ENCODE data around the gene ADGRG3. TPM values are rescaled to one million over a fixed set of nuclear protein-coding genes. Genes with fewer than 3 reads are reported as not detected.
A peak's percentile ranks its signal among the peaks of the same experiment; 100 is the strongest.

The ADGRG3 gene
- total RNA-seq, 1 experiment from 2014 or later, result not detected

DNA sequence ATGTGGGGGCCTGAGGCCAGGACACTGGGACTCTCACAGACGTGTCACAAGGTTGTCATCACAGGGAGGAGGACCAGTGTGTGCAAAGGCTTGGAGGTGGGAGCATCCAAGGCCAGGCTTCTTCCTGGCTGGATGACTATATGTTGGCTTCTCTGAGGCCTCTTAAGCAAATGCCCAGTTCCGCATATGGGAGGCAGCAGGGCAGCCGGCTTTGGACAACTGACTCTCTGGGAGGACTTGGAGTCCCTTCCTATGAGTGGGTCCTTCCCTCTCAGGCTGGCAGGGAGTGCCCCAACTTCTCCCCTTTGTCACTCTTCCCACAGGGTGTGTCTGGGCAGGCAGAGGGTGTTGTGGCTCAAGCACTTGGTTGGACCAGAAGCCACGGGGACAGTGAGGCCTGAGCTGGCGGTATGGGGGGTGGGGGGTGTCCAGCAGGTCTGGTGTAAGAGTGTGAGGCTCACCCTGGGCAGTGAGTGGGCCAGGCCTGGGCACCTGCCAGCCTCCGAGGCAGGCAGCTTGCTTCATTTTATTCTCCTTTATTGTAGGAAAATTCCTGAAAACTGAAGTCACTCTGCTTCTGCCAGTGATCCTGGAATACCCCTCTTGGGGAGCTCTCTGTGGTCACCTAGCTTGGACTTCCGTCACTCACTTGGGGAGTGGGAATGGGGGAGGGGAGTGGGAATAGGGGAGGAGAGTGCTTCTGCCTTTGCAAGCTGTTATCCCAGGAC lies 24.8 kb upstream of the ADGRG3 start:
- DNase-seq (ENCODE audit: low read depth, low spot score), result no peak
- in situ Hi-C loops (cut with HindIII; ENCODE audit: low pct_unique_long_range_greater_than_20kb, low sequenced_read_pairs), result no loop called here

DNA sequence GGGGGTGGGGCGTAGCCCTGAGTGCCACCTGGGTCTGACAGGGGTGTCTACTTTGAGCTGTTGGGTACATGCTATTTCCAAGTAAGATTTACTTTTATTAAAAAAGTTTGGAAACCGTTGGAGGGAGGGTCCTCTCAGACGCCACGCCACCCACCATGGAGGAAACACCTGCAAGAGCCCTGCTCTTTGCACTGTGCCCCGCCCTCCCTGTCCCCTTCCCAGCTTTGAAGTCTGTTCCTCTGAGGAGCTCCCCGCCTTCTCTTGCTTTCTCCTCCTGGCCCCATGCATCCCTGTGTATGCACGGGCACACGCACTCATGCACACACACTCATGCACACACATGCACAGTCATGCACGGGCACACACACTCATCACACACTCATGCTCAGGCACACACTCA lies 24.2 kb upstream of the ADGRG3 start:
- DNase-seq (ENCODE audit: low read depth, low spot score), result no peak
- in situ Hi-C loops (cut with HindIII; ENCODE audit: low pct_unique_long_range_greater_than_20kb, low sequenced_read_pairs), result no loop called here

DNA sequence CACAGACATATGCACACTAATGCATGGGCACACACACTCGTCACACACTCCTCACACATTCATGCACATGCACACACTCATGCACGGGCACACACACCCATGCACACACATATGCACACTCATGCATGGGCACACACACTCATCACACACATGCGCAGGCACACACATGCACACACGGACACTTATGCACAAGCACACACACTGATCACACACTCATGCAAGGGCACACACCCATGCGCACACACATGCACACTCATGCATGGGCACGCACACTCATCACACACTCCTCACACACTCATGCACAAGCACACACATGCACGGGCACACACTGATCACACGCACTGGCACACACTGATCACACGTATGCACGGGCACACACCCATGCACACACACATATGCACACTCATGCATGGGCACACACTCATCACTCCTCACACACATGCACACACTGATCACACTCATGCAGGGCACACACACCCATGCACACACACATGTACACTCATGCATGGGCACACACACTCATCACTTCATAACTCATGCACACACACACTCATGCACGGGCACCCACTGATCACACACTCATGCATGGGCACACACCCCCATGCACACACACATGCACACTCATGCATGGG lies 23.6 kb upstream of the ADGRG3 start:
- no peak for DNase-seq (ENCODE audit: low read depth, low spot score)
- in situ Hi-C loops (cut with HindIII; ENCODE audit: low pct_unique_long_range_greater_than_20kb, low sequenced_read_pairs), result no loop called here

DNA sequence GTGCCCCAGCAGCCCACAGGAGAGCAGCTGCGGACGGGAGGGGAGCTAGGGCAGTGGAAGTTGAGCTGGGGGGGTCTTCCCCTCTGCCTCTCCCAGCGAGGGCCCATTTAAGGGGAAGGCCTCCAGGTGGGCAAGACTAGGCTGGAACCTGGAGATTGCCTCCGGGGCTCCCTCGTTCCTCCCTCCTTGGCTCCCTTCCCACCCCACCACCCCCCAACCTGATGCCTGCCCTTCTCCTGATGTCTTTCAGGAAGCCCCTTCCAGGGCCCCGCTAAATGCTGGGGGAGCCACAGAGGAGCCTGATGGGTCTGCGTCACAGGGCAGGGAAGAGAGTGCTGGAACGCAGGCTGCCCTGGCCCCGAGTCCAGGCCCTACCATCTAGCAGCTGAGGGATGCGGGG lies 22.9 kb upstream of the ADGRG3 start:
- no peak for DNase-seq (ENCODE audit: low read depth, low spot score)
- in situ Hi-C loops (cut with HindIII; ENCODE audit: low pct_unique_long_range_greater_than_20kb, low sequenced_read_pairs), result no loop called here

DNA sequence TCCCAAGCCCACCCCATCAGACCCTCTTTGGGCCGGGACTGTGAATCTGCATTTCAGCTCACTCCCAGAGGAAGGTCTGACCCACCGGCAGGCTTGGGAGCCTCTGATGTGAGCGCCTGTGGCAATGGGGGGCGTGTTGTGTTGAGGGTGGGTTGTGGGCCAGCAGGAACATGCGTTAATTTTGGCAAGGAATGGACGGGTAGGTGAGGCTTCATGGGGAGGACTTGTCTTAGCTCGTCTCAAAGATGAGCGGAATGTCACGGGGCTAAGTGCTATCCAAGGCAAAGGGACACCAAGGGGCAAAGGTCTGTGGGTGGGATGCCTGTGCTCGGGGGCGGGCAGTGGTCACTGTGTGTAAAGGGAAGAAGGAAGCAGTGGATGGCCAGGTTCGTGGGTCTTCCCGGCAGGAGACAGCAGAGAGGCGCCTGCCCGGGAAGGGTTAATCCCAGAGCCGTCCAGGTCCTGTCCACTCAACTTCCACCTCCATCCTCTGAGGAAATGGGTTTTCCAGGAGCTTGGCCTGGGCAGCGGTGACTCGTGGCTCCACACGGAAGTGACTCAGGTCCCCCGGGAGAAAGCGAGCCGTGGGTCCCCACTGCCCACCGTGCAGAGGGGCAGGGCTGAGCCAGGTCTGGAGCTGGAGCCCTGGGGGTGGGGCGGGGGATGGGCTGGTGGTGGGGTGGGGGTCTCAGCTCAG lies 22.3 kb upstream of the ADGRG3 start:
- in situ Hi-C loops (cut with HindIII; ENCODE audit: low pct_unique_long_range_greater_than_20kb, low sequenced_read_pairs), result no loop called here
- DNase-seq (ENCODE audit: low read depth, low spot score), result no peak

DNA sequence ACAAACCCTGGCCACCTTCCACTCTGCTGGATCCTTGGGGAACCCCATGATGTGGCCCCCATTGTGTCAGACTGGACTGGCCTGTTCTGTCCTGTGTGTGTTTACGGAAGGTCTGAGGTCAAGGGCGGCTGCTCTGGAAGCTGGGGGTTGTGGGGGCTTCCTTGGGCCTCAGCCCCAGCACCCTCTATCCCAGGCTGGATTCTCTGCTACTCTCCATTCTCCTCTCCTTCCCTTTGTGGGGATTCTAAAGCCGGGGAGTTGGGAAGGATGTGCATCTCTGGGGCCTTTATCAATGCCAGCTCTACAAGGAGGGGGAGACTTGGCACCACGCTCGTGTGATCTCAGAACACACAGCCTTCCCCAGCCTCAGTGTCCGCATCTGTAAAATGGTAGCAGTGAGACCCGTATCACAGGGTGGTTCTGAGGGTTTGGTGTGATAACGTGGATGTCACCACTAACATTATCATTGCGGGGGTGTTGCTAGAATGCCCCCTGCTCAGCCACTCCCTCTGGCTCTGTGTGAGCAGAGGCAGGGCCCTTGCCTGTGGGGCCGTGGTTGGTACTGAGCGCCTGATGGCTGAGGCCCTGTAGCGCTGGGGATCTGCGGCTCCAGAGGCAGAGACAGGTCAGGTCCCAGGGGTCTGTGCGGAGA lies 21.6 kb upstream of the ADGRG3 start:
- in situ Hi-C loops (cut with HindIII; ENCODE audit: low pct_unique_long_range_greater_than_20kb, low sequenced_read_pairs), result no loop called here
- DNase-seq (ENCODE audit: low read depth, low spot score), result no peak

DNA sequence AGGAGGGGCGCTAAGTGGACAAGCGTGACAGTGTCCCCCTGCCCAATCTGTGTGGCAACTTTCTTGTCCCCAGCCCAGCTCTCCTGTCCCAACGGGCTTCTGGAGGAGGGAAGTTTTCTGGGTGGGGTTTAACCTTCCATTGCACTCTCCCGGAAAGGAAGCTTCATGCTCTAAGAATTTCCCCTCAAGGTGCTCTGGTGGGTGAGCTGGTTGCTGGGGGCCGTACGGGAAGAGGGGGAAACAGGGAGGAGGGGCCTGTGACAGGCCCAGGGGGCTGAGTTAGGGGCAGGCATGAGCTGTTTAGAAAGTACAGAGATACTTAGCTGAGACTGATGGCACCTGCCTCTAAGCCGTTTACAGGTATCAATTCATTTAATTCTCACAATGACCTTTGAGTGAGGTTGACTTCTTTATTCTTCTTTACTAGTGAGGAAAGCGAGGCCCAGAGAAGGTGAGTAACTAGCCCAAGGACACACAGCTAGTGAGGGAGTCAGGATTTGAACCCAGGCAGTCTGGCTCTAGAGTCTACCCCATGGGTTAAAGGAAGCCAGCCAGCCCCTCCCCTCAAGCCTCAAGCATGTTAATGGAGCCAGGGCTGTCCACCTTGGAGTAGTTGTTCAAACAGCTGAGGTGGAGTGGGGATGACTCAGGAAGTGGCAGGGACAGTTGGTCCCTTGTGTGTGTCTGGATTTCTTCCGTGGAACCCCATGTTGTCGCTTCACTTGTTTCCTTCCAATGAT lies 20.8 kb upstream of the ADGRG3 start:
- in situ Hi-C loops (cut with HindIII; ENCODE audit: low pct_unique_long_range_greater_than_20kb, low sequenced_read_pairs), result no loop called here
- no peak for DNase-seq (ENCODE audit: low read depth, low spot score)

DNA sequence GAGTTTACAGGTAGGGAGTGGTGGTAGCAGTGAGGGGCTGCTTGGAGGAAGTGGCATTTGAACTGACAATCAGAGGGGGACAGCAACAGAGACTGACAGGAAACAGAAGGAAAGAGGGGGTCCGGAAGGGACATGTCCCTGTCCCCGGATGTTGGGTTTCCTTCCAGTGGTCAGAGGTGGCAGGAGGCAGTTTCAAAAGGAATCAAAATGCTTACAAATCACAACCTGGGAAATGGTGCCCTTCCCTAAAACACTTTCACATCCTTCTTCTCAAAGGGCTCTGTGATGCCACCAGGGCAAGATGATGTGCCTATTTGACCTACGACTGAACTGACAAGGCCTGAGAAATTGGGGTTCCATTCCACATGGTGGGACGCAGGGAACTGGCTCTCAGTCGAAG lies 20.0 kb upstream of the ADGRG3 start:
- in situ Hi-C loops (cut with HindIII; ENCODE audit: low pct_unique_long_range_greater_than_20kb, low sequenced_read_pairs), result no loop called here
- no peak for DNase-seq (ENCODE audit: low read depth, low spot score)

DNA sequence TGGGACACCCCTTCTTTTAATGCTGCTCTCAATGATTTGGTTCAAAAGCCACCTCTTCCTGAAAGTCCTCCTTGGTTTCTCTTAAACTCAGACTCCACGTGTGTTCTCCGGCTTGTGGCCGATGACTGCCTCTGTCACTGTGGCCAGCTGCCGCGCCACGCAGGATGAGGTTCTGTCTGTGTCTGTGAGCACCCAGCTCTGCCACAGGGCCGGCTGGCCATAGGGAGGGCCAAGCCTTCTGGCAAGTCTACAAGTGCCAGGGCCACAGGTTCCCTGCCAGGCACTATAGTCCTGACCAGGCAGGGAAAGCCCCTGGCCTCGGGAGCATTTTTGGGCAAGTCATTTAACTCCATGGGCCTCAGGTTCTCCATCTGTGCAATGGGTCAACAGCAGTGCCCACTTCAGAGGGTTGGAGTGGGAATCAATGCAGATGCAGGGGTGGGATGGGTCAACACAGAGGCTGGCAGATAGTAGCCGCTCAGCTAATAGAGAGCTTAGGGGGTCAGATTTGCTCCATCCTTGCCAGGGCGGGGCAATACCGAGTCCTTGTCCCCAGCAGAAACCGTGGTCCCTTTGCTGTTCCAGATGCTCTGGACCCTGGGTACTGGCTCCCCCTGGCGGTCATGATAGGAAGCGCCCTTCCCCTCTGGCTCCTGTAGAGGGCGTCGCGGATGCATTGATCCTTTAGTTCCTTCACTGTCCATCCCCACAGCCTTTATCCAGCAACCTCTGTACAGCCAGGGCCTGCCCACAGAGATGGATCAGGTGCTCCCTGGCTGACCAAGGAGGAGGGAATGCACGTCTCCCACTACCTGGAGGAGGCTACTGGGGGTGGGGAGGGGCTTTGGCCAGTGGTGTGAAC lies 19.3 kb upstream of the ADGRG3 start:
- peak; percentile 83 for DNase-seq (ENCODE audit: low read depth, low spot score)
- in situ Hi-C loops (cut with HindIII; ENCODE audit: low pct_unique_long_range_greater_than_20kb, low sequenced_read_pairs), result no loop called here

DNA sequence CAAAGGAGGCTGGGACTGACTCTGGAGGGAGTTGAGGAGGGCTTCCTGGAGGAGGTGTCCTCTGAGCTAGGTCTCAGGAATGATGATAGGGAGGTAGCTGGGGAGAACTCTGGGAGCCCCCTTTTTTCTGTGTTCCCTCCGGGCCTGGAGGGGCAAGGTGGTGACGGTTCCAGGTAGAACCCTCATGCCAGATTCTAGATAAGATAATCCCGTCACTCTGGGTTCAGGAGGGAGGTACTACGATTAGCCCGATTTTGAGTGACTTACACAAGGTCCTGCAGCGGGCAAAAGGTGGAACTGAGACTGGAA lies 18.7 kb upstream of the ADGRG3 start:
- no peak for DNase-seq (ENCODE audit: low read depth, low spot score)
- in situ Hi-C loops (cut with HindIII; ENCODE audit: low pct_unique_long_range_greater_than_20kb, low sequenced_read_pairs), result no loop called here

DNA sequence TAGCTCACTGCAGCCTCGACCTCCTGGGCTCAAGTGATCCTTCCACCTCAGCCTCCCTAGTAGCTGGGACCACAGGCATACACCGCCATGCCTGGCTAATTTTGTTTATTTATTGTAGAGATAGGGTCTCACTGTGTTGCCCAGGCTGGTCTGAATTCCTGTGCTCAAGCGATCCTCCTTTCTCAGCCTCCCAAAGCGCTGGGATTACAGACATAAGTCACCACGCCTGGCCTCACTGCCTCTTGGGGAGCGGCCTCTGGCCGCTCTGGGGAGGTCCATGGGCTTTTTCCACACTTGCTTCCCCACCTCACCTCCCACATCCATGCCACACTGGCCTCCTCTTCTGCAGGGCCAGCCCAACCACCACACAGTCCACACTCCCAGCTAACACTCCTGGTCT lies 18.3 kb upstream of the ADGRG3 start:
- in situ Hi-C loops (cut with HindIII; ENCODE audit: low pct_unique_long_range_greater_than_20kb, low sequenced_read_pairs), result no loop called here
- DNase-seq (ENCODE audit: low read depth, low spot score), result no peak

DNA sequence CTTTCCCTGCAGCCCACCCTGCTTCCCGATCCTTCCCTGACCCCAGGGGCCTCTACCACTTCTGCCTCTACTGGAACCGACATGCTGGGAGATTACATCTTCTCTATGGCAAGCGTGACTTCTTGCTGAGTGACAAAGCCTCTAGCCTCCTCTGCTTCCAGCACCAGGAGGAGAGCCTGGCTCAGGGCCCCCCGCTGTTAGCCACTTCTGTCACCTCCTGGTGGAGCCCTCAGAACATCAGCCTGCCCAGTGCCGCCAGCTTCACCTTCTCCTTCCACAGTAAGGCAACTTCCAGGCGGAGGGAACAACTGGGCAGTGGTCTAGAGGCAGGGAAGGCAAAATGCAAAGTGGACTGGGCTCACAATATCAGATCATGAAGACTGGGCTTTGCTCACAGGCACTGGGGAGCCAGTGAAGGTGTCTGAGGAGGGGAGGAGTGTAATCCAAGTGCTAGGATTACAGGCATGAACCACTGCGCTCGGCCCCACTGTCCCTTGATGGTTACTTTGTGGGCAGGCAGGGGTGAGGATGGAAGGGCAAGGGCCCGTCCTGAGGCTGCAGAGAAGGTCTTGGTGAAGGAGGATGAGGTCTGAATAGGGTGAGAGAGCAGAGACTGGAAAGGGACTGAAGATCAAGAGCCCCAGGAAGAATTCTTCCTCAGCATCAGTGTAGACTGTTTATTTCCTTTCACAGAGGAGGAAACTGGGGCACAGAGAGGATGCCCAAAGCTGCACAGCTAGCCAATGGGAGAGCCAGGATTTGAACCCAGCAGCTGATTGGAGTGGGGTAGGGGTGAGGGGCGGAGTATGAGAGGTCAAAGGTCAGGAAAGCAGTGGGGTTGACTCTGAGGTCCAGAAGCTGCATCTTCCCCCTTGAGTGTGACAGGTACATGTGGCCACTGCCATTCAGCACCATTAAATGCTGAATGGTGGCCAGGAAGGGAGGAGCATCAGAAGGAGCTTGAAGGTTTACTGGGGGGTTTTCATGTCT lies 16.5 kb upstream of the ADGRG3 start:
- in situ Hi-C loops (cut with HindIII; ENCODE audit: low pct_unique_long_range_greater_than_20kb, low sequenced_read_pairs), result no loop called here
- no peak for DNase-seq (ENCODE audit: low read depth, low spot score)

DNA sequence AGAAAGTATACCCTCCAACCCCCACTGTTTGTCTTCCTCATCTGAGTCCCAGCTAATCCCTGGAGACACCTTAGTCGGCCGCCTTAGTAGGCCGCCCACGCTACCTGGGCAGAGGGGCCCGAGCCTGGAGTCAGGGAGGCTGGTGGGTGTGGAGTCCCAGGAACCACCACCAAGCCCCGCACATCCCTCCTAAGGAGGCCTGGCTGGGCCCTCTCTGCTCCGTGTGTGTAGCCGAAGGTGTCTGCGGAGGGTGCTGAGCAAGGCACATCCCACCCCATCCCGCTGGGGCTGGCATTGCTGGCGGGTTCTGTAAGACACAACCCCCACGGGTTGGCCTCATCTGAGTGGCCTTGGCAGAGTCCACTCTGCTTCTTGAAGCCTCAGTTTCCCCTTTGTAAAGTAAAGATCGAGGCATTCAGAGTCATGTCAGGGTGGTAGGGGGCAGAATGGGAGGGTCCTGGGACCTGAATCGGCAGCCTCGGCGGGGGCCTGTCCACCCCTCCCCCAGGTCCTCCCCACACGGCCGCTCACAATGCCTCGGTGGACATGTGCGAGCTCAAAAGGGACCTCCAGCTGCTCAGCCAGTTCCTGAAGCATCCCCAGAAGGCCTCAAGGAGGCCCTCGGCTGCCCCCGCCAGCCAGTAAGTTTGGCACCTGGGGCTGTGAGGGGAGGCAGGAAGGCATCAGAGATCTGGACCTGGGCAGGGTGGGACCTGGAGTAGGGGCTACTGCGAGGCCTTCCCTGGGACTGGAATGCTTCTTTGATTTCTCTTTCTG lies 15.2 kb upstream of the ADGRG3 start:
- in situ Hi-C loops (cut with HindIII; ENCODE audit: low pct_unique_long_range_greater_than_20kb, low sequenced_read_pairs), result no loop called here
- no peak for DNase-seq (ENCODE audit: low read depth, low spot score)

DNA sequence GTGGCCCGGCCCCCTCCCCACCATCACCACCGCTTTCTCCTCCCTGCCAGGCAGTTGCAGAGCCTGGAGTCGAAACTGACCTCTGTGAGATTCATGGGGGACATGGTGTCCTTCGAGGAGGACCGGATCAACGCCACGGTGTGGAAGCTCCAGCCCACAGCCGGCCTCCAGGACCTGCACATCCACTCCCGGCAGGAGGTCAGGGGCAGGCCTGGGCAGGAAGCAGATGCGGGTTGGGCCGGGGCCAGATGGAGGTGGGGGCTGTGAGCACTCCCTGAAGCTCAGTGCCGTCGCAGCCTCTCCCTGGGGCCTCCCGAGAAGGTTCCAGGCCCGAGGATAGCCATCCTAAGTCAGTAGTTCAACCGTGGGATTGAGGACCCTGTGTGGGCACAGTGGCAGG lies 14.2 kb upstream of the ADGRG3 start:
- in situ Hi-C loops (cut with HindIII; ENCODE audit: low pct_unique_long_range_greater_than_20kb, low sequenced_read_pairs), result no loop called here
- DNase-seq (ENCODE audit: low read depth, low spot score), result no peak

DNA sequence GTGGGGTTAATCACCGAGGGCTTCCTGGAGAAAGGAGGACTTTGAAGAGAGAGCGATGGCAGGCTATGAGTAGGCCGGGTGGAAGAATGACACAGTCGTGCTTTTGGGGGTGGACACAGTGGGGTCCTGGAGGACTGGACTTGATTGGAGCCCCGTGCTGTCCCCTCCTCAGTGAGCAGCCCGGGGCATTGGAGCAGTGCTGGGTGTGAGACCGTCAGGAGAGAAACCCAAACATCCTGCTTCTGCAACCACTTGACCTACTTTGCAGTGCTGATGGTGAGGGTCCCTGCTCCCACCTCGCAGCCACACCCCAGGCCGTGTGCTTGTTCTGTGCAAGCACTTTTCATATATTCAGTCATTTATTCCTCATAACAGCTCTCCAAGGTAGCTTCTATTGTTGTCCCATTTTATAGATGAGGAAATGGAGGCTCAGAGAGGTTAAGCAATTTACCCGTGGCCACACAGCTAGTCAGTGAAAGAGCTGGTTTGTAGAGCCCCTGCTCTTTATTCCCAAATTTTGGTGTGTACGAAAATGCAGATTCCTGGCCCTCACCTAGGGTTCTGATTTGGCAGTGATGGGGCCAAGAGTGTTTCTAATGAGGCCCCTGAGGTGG lies 11.7 kb upstream of the ADGRG3 start:
- no peak for DNase-seq (ENCODE audit: low read depth, low spot score)
- in situ Hi-C loops (cut with HindIII; ENCODE audit: low pct_unique_long_range_greater_than_20kb, low sequenced_read_pairs), result no loop called here

Measured in SK-MEL-5 (cell line).